Stimulated activated CD4-positive, alpha-beta T cell treated with anti-CD3 and anti-CD28 coated beads, Interleukin-15, amount 100 ng/mL, for 1 hour (primary cell): ENCODE measurements around the gene USP34.
"Not testable (repeated sequence)": the region's sequence is repeated elsewhere in the genome, so short reads cannot be mapped to it uniquely, and the experiment has no call there.

Experiments
- DNase-seq, 2 donors: peaks; one replicate each; pipeline ENCODE4 v3.0.0-alpha.2; 2020; ENCODE audit warnings: low read depth in 1 of 2, low spot score in 1 of 2

USP34 gene

GRCh38 chr2:61254536-61254935, 216.4 kb downstream of the USP34 start:
- no peak for DNase-seq

GRCh38 chr2:61253136-61253535, 217.8 kb downstream of the USP34 start:
- no peak for DNase-seq

- no peak for DNase-seq
These were observed 218.9 kb downstream of the USP34 start for GRCh38 chr2:61252031-61252430.

- no peak for DNase-seq
These were observed 221.3 kb downstream of the USP34 start for GRCh38 chr2:61249521-61250071.

- DNase-seq = no peak
These were observed 223.6 kb downstream of the USP34 start for GRCh38 chr2:61247204-61247812.

- no peak for DNase-seq
These were observed 226.2 kb downstream of the USP34 start for GRCh38 chr2:61244694-61245093.

GRCh38 chr2:61241266-61241665, 229.6 kb downstream of the USP34 start:
- no peak for DNase-seq

GRCh38 chr2:61238219-61239012, 232.5 kb downstream of the USP34 start:
- DNase-seq = no peak

- no peak for DNase-seq
These were observed 235.2 kb downstream of the USP34 start for GRCh38 chr2:61235716-61236115.

GRCh38 chr2:61233581-61233980, 237.3 kb downstream of the USP34 start:
- DNase-seq = no peak

- DNase-seq = no peak
These were observed 241.0 kb downstream of the USP34 start for GRCh38 chr2:61229936-61230335.

GRCh38 chr2:61222567-61222966, 248.3 kb downstream of the USP34 start:
- DNase-seq = no peak

GRCh38 chr2:61221819-61222218, 249.1 kb downstream of the USP34 start:
- DNase-seq = no peak

GRCh38 chr2:61220768-61221167, 250.1 kb downstream of the USP34 start:
- DNase-seq = no peak

GRCh38 chr2:61218817-61219170, 252.1 kb downstream of the USP34 start:
- DNase-seq = no peak

- DNase-seq = no peak
These were observed 252.6 kb downstream of the USP34 start for GRCh38 chr2:61218076-61218816.

GRCh38 chr2:61214171-61214570, 256.7 kb downstream of the USP34 start:
- no peak for DNase-seq

GRCh38 chr2:61210332-61210981, 260.4 kb downstream of the USP34 start:
- no peak for DNase-seq

GRCh38 chr2:61205132-61205531, 265.8 kb downstream of the USP34 start:
- no peak for DNase-seq

GRCh38 chr2:61196671-61197070, 274.2 kb downstream of the USP34 start:
- DNase-seq = no peak

- DNase-seq = not testable (repeated sequence)
These were observed 276.2 kb downstream of the USP34 start for GRCh38 chr2:61194646-61195045.
